HepG2 (cell line): ENCODE results near the gene BRAT1. TPM values are rescaled to one million over a fixed set of nuclear protein-coding genes. Genes with fewer than 3 reads are reported as not detected.
A peak's percentile ranks its signal among the peaks of the same experiment; 100 is the strongest.

ENCODE experiments used
- SALL1 ChIP-seq: sonication (generic); formaldehyde crosslinking; IDR thresholded peaks from 2 replicates; pipeline ENCODE4 v1.8.0; 2022; ENCODE audit warnings: mild to moderate bottlenecking, missing genetic modification reagents
- ZNF605 ChIP-seq: sonication (generic); formaldehyde crosslinking; IDR thresholded peaks from 2 replicates; pipeline ENCODE4 v1.8.0; 2022; ENCODE audit warnings: mild to moderate bottlenecking, missing genetic modification reagents
- polyA plus RNA-seq, 8 experiments: library from polyadenylated mRNA; depleted of rRNA in 3 of 8; stranded (reverse) in 7 of 8; unstranded in 1 of 8; fragments of >200 nt; fragmentation: Illumina TruSeq in 4 of 8; extraction: Trizol in 4 of 8; gene quantifications; 2 replicates each; pipeline versions ENCODE4 v1.2.1 to v1.2.3, GENCODE V29; 2011 to 2016; ENCODE audit warnings: low read depth in 4 of 8, missing spikeins in 1 of 8, mixed read lengths in 1 of 8; ENCODE audit not compliant: insufficient read depth in 1 of 8
- total RNA-seq, 5 experiments: library from RNA; depleted of rRNA; stranded (reverse); fragments of >200 nt; fragmentation: Illumina TruSeq; extraction: Trizol; gene quantifications; 2 replicates each; pipeline ENCODE4 v1.2.3, GENCODE V29; 2016; ENCODE audit warnings: low read depth in 1 of 5
- TF ChIP-seq, protein P1 (sequence below): sonication (generic); formaldehyde crosslinking; IDR thresholded peaks from 2 replicates; pipeline ENCODE4 v1.4.0; 2020; ENCODE audit warnings: low read depth, mild to moderate bottlenecking, missing genetic modification reagents
- TF ChIP-seq, protein P2 (sequence below): sonication (generic); formaldehyde crosslinking; IDR thresholded peaks from 2 replicates; pipeline ENCODE4 v1.4.0; 2020; ENCODE audit warnings: missing genetic modification reagents
- TF ChIP-seq, protein P3 (sequence below): sonication (generic); formaldehyde crosslinking; IDR thresholded peaks from 2 replicates; pipeline ENCODE4 v1.8.1; 2023; ENCODE audit warnings: mild to moderate bottlenecking, missing genetic modification reagents
- TF ChIP-seq, protein P4 (sequence below): sonication (generic); formaldehyde crosslinking; IDR thresholded peaks from 2 replicates; pipeline ENCODE4 v1.4.0; 2020; ENCODE audit warnings: mild to moderate bottlenecking, missing genetic modification reagents, borderline replicate concordance

The BRAT1 gene
- total and polyA plus RNA-seq, 2 of the 13 experiments (the other 11 are each of a cell fraction or from before 2014, with no cell fraction given): 10.2 to 20.3 TPM

DNA sequence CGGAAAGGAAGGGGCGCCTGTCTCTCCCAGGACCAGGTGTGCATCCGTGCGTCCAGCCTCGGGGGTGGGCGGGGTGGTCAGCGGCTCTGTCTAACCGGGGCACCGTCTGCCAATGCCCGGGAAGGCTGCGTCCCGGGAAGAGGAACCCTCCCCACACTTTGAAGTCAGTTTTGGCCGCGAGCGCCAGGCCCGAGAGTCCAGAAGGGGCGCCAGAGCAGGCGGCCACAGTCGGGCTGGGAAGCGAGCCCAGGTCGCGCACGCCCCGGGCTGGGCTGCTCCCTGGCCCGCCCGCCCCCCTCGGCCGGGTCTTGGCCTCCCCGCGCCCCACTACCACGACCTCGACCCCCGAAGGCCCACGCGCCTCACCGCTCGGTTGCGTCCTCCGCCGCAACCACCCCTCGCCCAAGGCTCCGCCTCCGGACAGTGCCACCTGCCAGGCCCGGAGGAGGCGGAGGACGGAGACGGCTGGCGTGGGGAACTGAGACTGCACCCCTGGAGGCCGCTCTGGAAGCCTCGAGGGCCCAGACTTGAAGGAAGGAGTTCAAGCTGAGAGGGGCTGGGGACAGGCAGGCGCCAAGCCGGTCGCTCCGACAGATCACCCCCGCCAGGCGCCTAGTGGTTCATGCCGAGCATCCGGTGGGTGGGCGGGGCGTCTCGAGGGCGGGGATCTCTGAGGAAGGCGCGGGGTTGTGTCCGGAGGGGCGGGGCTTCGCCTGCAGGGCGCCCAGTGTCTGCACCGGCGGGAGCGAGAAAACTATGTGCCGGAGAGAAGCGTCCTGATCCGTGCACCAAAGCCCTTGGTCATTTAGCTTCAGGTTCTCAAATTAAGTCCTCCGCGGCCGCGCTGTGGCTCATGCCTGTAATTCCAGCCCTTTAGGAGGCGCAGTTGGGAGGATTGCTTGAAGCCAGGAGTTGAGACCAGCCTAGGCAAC, at the start of gene BRAT1 (continued):
- TF ChIP-seq, protein P1, sequence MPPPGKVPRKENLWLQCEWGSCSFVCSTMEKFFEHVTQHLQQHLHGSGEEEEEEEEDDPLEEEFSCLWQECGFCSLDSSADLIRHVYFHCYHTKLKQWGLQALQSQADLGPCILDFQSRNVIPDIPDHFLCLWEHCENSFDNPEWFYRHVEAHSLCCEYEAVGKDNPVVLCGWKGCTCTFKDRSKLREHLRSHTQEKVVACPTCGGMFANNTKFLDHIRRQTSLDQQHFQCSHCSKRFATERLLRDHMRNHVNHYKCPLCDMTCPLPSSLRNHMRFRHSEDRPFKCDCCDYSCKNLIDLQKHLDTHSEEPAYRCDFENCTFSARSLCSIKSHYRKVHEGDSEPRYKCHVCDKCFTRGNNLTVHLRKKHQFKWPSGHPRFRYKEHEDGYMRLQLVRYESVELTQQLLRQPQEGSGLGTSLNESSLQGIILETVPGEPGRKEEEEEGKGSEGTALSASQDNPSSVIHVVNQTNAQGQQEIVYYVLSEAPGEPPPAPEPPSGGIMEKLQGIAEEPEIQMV: 0 out of 2 replicates have a peak, but pooled peaks have one; percentile 48
- TF ChIP-seq, protein P2, sequence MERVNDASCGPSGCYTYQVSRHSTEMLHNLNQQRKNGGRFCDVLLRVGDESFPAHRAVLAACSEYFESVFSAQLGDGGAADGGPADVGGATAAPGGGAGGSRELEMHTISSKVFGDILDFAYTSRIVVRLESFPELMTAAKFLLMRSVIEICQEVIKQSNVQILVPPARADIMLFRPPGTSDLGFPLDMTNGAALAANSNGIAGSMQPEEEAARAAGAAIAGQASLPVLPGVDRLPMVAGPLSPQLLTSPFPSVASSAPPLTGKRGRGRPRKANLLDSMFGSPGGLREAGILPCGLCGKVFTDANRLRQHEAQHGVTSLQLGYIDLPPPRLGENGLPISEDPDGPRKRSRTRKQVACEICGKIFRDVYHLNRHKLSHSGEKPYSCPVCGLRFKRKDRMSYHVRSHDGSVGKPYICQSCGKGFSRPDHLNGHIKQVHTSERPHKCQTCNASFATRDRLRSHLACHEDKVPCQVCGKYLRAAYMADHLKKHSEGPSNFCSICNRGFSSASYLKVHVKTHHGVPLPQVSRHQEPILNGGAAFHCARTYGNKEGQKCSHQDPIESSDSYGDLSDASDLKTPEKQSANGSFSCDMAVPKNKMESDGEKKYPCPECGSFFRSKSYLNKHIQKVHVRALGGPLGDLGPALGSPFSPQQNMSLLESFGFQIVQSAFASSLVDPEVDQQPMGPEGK (CRISPR knock-in tag): peak; percentile 34
- TF ChIP-seq, protein P3, sequence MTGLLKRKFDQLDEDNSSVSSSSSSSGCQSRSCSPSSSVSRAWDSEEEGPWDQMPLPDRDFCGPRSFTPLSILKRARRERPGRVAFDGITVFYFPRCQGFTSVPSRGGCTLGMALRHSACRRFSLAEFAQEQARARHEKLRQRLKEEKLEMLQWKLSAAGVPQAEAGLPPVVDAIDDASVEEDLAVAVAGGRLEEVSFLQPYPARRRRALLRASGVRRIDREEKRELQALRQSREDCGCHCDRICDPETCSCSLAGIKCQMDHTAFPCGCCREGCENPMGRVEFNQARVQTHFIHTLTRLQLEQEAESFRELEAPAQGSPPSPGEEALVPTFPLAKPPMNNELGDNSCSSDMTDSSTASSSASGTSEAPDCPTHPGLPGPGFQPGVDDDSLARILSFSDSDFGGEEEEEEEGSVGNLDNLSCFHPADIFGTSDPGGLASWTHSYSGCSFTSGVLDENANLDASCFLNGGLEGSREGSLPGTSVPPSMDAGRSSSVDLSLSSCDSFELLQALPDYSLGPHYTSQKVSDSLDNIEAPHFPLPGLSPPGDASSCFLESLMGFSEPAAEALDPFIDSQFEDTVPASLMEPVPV (CRISPR knock-in tag): peak; percentile 46; the same call in 1 of the 2 replicates
- TF ChIP-seq ZNF605 (CRISPR knock-in tag) (peak; percentile 85), SALL1 (peak; percentile 83)
- TF ChIP-seq, protein P4, sequence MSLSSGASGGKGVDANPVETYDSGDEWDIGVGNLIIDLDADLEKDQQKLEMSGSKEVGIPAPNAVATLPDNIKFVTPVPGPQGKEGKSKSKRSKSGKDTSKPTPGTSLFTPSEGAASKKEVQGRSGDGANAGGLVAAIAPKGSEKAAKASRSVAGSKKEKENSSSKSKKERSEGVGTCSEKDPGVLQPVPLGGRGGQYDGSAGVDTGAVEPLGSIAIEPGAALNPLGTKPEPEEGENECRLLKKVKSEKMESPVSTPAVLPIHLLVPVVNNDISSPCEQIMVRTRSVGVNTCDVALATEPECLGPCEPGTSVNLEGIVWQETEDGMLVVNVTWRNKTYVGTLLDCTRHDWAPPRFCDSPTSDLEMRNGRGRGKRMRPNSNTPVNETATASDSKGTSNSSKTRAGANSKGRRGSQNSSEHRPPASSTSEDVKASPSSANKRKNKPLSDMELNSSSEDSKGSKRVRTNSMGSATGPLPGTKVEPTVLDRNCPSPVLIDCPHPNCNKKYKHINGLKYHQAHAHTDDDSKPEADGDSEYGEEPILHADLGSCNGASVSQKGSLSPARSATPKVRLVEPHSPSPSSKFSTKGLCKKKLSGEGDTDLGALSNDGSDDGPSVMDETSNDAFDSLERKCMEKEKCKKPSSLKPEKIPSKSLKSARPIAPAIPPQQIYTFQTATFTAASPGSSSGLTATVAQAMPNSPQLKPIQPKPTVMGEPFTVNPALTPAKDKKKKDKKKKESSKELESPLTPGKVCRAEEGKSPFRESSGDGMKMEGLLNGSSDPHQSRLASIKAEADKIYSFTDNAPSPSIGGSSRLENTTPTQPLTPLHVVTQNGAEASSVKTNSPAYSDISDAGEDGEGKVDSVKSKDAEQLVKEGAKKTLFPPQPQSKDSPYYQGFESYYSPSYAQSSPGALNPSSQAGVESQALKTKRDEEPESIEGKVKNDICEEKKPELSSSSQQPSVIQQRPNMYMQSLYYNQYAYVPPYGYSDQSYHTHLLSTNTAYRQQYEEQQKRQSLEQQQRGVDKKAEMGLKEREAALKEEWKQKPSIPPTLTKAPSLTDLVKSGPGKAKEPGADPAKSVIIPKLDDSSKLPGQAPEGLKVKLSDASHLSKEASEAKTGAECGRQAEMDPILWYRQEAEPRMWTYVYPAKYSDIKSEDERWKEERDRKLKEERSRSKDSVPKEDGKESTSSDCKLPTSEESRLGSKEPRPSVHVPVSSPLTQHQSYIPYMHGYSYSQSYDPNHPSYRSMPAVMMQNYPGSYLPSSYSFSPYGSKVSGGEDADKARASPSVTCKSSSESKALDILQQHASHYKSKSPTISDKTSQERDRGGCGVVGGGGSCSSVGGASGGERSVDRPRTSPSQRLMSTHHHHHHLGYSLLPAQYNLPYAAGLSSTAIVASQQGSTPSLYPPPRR (CRISPR knock-in tag): peak; percentile 51; the same call in 1 of the 2 replicates
